GM20431 (cell line): ENCODE data around the gene OS9.

Source experiments
- in situ Hi-C: fragments of 300-500 bp; cut with MseI, MboI; formaldehyde crosslinking; loops from one replicate; pipeline ENCODE4 v1.15.0; 2020; ENCODE audit warnings: low sequenced_read_pairs; ENCODE audit not compliant: unreplicated experiment

The OS9 gene

GRCh38 chr12:57732726-57733593 is 39.0 kb downstream of the OS9 start:
- in situ Hi-C loops, result no loop called here

DNA sequence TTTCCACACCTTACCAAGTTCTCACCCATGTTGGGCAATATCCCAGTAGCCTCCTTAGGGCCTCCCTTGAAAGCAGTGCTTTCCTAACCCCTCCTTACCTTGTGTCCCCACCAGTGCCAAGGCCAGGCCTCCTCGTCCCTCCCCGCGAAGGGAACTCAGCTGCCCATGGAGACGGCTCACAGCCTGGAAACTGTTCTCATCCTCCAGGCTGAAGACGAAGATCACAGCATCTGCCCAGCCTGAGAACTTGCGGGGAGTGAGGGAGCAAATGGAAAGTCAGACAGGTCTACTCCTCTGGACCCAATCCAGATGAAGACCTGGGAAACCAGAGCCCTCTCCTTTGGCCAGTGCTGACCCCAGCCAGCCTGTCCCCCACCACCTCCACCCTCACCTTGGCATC is 40.0 kb downstream of the OS9 start:
- in situ Hi-C loops, result no loop called here

- in situ Hi-C loops, result no loop called here
These were observed 40.7 kb downstream of the OS9 start for GRCh38 chr12:57734591-57734990.

- in situ Hi-C loops, result no loop called here
These were observed 41.4 kb downstream of the OS9 start for GRCh38 chr12:57735198-57735855.

DNA sequence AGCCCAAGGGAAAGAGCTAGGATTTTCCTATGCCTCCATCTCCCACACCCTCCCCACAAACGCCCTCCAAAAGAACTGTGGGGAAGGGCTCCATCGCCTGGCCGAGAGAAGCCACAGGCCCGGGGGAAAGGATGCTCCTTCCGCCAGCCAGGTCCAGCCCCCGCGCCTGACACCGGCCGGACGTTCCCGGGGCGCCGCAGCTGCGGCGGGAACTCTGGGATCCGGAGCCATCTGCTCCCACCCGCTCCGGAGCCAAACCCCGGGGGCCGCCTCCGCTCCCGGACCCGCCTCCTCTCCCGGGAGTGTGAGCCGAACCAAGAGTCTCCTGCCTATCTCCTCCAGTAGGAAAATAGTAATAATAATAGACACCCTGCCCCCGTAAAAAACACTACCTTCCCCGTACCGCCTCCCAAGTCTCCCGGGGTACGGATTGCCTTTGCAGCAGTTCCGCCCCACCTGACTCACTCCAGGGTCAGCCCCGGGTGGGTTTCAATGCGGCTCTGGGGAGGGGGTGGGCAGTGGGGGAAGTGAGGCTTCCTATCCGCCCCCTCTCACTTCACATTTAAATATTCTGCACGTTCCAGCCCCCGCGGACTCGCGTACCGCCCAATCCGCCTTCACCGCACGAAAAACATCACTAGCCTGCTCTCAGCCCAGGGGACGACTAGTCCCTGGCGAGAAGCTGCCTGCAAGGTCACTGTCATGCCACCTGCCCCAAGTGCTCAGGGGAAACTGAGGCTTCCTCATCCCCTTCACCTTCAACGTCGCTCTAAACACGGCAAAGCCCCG is 42.2 kb downstream of the OS9 start:
- in situ Hi-C loops, result no loop called here

- in situ Hi-C loops, result no loop called here
These were observed 43.0 kb downstream of the OS9 start for GRCh38 chr12:57736741-57737466.

GRCh38 chr12:57737467-57738460 is 43.8 kb downstream of the OS9 start:
- in situ Hi-C loops, result no loop called here

- in situ Hi-C loops, result no loop called here
These were observed 44.8 kb downstream of the OS9 start, which contains the start of gene AGAP2 for GRCh38 chr12:57738661-57739237. TSS of gene AGAP2 (minus strand) at chr12:57738742. CDS start at chr12:57738246, 496 bp downstream.

DNA sequence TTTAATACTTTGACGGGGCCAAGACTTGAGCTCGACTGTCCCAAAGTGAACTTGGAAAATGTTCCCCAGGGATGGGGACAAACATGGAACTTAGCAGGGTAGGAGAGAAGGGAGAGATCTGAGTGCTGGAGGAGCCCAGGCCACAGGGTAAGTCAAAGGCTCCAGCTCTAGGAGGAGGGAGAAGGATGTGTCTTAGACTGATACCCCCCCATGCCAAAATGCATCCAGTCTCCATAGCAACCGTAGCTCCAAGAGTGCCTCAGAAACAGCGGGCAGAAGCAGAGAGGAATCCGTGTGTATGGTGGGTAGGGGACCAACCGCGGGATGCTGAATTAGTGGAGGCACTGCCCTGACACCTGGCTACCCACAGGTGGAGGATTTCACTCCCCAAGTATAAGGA is 45.5 kb downstream of the OS9 start:
- in situ Hi-C loops, result no loop called here

DNA sequence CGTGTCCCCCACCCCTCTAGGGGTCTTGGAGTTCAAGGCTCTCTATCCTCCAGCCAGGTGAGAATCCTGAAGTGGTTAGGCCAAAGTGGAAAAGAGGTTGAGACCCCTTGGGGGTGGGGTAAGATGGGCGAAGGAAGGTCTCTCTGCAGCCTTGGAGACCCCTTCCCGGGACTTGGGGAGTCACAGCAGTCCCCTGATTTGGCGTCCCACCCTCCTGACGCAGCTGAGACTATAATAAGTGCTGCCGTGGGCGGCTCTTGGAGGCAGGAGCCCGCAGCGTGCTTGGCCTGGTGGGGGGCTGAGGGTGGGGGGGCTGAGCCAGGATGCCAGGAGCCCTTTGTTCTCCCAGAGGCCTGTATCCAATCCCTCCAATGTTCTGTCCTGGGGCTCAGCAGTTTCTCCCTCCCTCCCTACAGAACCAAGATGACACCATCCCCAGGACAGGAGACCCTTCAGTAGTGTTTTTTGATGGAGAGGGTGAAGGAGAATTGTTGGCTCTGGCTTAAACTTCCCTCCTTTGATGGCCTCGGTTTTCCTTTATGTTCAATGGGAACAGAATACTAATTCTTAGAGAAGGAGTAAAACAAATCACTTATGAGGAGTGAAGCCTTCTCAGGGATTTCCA is 46.1 kb downstream of the OS9 start:
- in situ Hi-C loops, result no loop called here

GRCh38 chr12:57740656-57741412 is 46.9 kb downstream of the OS9 start:
- in situ Hi-C loops, result no loop called here

- in situ Hi-C loops, result no loop called here
These were observed 47.5 kb downstream of the OS9 start for GRCh38 chr12:57741413-57741789.

- in situ Hi-C loops, result no loop called here
These were observed 48.2 kb downstream of the OS9 start for GRCh38 chr12:57741844-57742738.

- in situ Hi-C loops, result no loop called here
These were observed 49.8 kb downstream of the OS9 start for GRCh38 chr12:57743769-57744168.

GRCh38 chr12:57744194-57744776 is 50.4 kb downstream of the OS9 start:
- in situ Hi-C loops, result no loop called here
